GM10847 (cell line): ENCODE data around the gene KCNC1.

Source experiments
- POLR2A ChIP-seq: IDR thresholded peaks from 2 replicates; pipeline ENCODE4 v1.6.1; 2011; ENCODE audit not compliant: insufficient read length; ENCODE audit errors: extremely low read depth

KCNC1 gene

DNA sequence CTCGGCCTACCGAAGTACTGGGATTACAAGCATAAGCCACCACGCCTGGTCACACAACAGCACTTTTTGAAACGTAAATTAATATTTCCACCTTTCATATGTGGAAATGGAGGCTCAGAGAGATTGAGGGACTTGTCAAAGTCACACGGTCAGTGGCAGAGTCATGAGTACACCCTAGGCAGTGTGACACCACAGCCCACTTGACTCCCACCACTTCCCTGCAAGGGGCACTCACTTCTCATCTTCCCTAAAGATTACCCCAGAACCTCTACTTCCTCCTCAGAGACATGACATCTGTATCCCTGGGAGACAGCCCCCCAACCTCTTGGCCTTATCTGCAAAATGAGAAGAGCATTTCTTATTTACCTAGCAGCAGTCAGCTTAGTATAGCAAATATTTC lies 31.7 kb upstream of the KCNC1 start:
- no peak for TF ChIP-seq POLR2A

DNA sequence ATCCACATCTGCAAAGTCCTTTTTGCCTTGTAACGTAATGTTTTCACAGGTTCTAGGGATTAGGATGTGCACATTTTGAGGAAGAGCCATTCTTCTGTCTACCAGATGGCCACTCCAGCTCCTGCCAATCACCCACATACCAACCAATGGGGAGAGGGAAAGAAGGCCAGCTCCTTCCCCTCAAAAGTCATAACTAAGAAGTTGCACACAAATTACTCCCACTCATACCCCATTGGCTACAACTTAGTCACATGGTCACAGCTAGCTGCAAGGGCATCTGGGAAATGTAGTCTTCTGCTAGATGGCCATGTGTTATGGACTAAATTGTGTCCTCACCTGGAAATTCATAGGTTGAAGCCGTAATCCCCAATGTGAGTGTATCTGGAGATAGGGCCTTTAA lies 30.6 kb upstream of the KCNC1 start:
- no peak for TF ChIP-seq POLR2A

DNA sequence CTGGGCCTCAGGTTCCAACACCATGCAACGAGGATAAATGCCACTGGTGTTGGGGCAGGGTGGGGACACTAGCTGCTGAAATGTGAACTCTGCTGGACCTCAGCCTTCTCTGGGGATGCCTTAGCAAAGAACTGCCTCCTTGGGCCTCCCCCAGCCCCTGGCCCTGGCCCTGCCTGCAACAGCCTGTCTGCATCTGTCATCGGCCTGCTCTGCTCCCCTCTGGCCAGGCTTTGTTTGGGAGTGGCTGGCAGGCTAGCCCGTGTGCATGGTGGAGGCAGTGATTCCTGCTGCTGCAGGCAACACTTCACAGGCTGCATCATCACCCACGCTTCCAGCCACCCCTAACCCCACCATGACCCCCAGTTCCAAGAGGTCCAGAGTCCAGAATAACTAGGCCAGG lies 26.8 kb upstream of the KCNC1 start:
- no peak for TF ChIP-seq POLR2A

DNA sequence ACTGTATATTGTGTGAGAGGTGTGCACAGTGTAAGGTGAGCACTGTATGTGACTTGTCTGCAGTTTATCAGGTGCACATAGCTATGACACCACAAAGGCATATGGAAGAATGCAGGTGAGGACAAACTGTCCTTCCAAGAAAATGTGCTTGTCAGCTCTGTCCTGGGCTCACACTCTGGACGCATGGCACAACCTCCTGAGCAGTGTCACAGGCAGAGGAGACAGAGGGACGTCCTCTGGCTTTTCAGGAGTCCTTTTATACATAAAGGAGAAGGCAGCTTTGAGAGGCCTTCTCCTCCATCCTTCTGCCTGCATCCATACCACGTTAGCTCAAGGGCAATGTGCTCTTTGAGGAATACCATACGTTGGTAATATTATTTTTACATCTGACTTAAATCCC lies 22.7 kb upstream of the KCNC1 start:
- TF ChIP-seq POLR2A, result no peak

DNA sequence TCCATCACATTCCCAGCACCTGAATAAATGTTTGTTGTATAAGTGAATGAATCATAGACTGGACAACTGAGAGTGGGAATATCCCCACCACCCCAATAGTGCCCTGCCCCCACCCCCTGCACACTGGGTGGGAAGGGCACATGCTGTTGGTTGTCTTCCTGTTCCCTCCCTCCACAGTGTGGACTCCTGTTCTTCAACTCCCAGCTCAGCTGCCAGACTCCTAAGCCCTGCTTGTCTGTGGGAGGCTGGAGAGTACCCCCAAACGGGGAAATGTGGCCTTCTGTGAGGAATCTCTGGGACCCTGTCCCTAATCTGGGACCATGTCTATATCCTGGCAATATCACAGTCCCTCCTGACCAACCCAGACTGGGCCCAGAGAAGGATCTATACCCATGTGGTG lies 20.7 kb upstream of the KCNC1 start:
- no peak for TF ChIP-seq POLR2A

DNA sequence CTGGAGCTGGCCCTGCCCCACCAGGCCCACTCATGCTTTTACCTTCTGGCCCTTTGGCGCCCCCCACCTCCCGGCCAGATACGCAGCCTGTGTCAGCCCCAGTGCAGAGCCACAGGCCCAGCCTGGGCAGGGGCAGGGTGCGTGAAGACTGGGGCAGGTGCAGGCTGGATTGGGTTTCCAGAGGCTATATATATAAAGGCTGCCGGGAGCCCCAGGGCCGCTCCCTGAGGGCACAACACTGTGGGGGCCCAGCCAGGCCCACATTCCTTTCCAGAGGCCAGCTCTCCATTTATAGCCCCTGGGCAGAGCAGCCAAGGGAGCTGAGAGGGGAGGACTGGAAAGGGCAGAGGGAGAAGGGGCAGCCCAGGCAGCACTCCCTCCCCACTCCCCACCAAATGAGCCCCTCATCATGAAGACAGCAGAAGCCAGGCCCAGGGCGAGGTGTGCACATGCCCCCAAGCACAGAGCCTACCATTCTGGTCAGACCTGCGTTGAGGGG lies 20.2 kb upstream of the KCNC1 start:
- TF ChIP-seq POLR2A, result no peak

DNA sequence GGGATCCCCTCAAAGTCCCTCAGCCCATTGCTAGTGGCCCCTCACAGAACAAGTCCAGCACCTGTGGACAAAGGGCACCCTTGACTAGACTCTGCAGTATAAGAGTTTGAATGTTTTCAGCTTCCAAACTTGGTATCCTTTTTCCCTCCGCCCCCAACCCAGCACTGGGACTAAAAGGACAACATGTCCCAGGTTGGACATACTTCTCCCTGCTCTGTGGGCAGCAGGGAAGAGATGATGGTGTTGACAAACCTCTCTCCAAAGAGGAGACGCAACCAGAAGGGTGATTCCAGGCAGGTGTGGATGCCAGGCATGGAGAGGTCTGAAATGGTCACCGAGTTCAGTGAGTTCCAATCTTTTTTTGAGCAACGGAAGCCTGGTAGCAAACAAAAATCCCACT lies 19.7 kb upstream of the KCNC1 start:
- TF ChIP-seq POLR2A, result no peak

DNA sequence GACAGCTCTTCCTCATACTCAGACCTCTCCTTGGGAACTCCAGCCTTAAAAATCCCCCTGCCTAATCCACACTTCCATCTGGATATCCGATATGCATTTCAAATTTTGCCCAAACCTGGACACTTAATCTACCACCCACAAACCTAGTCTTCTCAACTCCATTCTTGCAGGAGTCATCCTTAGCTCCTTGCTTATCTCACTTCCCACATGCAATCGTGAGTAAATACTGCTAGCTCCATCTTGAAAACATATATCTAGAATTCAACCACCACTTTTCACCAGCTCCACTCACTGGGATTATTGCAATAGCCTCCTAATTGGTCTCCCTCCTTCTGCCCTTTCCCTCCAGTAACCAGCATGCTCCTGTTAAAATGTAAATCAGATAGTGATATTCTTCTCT lies 17.8 kb upstream of the KCNC1 start:
- no peak for TF ChIP-seq POLR2A

DNA sequence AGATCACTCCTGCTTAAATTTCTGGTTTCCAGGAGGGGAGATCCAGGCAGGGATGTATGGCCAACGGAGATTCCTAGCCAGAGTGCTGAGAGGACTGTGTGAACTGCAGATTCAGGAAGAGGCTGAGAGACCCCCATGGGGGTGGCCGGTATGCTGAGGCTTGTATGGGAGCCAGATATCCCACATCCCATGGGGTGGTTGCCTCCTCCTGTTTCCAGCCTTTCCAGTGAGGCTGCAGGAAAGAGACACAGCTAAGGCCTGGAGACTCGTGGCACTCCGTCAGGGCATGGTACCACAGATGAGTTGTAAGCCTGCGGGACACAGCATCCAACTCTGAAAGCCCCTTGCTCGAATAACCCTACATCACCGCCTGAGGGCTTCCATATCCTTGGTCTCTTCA lies 16.6 kb upstream of the KCNC1 start:
- no peak for TF ChIP-seq POLR2A

DNA sequence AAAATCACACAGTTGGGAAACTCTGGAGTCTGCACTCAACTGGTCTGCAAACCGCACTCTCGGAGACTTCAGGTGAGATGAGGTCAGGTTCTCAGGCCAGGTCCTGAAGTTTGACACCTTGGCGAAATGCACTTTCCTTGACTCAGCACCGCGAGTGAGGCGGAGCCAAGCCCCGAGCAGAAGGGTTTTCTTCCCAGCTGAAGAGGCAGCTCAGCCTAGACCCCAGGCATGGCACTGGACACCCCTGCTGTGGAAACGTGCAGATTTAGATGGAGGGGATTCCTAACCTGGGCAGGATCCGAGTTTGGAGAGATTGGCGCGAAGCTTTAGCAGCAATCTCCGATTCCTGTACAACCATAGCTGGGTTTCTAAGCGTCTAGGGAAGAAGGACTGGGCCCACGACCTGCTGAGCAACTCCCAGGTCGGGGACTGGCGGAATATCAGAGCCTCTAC lies 16.0 kb upstream of the KCNC1 start:
- TF ChIP-seq POLR2A, result no peak

DNA sequence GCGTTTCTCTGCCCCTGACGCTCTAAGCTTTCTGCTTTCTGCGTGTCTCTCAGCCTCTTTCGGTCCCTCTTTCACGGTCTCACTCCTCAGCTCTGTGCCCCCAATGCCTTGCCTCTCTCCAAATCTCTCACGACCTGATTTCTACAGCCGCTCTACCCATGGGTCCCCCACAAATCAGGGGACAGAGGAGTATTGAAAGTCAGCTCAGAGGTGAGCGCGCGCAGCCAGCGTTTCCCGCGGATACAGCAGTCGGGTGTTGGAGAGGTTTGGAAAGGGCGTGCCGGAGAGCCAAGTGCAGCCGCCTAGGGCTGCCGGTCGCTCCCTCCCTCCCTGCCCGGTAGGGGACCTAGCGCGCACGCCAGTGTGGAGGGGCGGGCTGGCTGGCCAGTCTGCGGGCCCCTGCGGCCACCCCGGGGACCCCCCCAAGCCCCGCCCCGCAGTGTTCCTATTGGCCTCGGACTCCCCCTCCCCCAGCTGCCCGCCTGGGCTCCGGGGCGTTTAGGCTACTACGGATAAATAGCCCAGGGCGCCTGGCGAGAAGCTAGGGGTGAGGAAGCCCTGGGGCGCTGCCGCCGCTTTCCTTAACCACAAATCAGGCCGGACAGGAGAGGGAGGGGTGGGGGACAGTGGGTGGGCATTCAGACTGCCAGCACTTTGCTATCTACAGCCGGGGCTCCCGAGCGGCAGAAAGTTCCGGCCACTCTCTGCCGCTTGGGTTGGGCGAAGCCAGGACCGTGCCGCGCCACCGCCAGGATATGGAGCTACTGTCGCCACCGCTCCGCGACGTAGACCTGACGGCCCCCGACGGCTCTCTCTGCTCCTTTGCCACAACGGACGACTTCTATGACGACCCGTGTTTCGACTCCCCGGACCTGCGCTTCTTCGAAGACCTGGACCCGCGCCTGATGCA lies 15.3 kb upstream of the KCNC1 start, which contains the start of gene MYOD1:
MYOD1 (plus strand) TSS at position 544 of the 910 bp plus-strand sequence; CDS start at position 756, 212 bp downstream.
- TF ChIP-seq POLR2A, result no peak

DNA sequence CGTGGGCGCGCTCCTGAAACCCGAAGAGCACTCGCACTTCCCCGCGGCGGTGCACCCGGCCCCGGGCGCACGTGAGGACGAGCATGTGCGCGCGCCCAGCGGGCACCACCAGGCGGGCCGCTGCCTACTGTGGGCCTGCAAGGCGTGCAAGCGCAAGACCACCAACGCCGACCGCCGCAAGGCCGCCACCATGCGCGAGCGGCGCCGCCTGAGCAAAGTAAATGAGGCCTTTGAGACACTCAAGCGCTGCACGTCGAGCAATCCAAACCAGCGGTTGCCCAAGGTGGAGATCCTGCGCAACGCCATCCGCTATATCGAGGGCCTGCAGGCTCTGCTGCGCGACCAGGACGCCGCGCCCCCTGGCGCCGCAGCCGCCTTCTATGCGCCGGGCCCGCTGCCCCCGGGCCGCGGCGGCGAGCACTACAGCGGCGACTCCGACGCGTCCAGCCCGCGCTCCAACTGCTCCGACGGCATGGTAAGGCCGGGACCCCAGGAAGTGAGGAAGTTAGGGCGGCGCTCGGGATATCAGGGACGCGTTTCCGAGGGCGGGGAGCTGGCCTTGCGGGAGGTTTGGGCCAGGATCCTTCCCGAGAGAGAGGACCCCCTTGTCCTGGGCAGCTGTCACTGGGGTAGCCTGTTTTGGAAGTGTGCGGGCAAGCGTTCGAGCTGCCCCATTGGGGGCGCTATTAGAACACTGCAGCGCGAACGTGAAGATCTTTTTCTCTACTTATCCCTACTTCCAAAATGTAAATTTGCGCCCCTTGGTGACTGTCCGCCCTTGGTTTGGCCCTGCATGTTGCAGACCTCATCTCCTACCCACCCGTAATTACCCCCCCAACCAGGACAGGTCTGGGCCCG lies 14.4 kb upstream of the KCNC1 start:
- no peak for TF ChIP-seq POLR2A

DNA sequence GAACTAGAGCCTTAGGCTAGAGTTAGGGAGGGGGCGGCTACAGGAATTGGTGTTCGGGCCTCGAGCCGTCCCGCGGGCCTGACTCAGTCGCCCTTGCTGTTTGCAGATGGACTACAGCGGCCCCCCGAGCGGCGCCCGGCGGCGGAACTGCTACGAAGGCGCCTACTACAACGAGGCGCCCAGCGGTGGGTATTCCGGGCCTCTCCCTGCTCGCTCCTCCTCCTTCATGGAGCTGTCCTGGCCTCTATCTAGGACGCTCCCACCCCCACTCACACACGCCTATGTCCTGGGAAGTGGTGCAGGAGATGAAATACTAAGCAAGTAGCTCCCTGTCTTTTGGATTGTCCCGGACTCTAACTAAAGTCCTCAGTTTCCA lies 13.8 kb upstream of the KCNC1 start:
- TF ChIP-seq POLR2A, result no peak

DNA sequence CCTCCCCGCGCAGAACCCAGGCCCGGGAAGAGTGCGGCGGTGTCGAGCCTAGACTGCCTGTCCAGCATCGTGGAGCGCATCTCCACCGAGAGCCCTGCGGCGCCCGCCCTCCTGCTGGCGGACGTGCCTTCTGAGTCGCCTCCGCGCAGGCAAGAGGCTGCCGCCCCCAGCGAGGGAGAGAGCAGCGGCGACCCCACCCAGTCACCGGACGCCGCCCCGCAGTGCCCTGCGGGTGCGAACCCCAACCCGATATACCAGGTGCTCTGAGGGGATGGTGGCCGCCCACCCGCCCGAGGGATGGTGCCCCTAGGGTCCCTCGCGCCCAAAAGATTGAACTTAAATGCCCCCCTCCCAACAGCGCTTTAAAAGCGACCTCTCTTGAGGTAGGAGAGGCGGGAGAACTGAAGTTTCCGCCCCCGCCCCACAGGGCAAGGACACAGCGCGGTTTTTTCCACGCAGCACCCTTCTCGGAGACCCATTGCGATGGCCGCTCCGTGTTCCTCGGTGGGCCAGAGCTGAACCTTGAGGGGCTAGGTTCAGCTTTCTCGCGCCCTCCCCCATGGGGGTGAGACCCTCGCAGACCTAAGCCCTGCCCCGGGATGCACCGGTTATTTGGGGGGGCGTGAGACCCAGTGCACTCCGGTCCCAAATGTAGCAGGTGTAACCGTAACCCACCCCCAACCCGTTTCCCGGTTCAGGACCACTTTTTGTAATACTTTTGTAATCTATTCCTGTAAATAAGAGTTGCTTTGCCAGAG lies 13.2 kb upstream of the KCNC1 start:
- no peak for TF ChIP-seq POLR2A

DNA sequence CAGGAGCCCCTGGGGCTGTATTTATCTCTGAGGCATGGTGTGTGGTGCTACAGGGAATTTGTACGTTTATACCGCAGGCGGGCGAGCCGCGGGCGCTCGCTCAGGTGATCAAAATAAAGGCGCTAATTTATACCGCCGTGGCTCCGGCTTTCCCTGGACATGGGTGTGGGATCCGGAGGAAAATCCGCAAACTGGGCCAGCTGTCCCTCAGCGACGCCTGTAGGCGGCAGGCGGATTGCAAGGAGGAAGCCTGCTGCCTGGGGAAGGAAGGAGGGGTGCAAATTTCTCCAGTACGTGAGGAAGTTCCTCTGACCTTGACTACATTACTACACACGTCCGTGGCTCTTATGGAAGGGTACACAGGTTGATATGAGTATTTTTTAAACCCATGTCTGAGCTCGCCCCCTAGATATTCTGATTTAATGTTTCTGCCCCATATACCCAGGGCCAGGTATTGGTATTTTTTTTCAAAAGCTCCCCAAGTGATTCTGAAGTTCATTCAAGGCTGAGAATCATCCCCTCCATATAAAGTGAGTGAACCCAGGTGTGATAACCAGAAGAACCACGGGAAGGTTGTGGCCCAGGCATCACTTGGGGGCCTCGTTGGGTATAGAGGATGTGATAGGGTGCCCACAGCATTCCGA lies 12.5 kb upstream of the KCNC1 start:
- no peak for TF ChIP-seq POLR2A
